ENCODE measurements around the gene VSIG10. TPM values are rescaled to one million over a fixed set of nuclear protein-coding genes. Genes with fewer than 3 reads are reported as not detected.

Gene VSIG10
- total RNA-seq, 1 experiment from 2014 or later, result 32.6 TPM

- peaks cover 32% of the 10 kb centered on the region for H3K36me3 Mint-ChIP-seq (ENCODE audit: insufficient read depth, unreplicated experiment)
- no peaks in the 10 kb centered on the region for H3K9me3 Mint-ChIP-seq (ENCODE audit: unreplicated experiment)
- intact Hi-C loops (cut with micrococcal nuclease; ENCODE audit: unreplicated experiment), result loop anchor here (5.0 kb wide), 1 partner anchor 61 kb away; no protein-coding TSS in a partner anchor
- Histone ChIP-seq H3K9me3 (no peaks in the 10 kb centered on the region), H3K27me3 (replicated peaks; ENCODE audit: control insufficient read depth, insufficient read depth, low read length) (no peaks in the 10 kb centered on the region), H3K4me1 (peaks cover 44% of the 10 kb centered on the region), H3K36me3 (ENCODE audit: control insufficient read depth, insufficient read depth, low read length) (no peaks in the 10 kb centered on the region), H3K4me3 (ENCODE audit: low read depth, low read length) (peak within 1 kb of the TSS; percentile 83)
- CTCF ChIA-PET, result interaction anchor here (0.5 to 0.6 kb wide), 2 partner anchors 57 to 224 kb away, joined by 3 to 5 read pairs; no protein-coding TSS in a partner anchor
- POLR2A ChIA-PET, result interaction anchor here (0.7 to 1.1 kb wide), 2 partner anchors 8 to 53 kb away, joined by 3 to 10 read pairs; no protein-coding TSS in a partner anchor
- no TSS peak for BruUV-seq (replicated peaks)
- H3K27ac Mint-ChIP-seq (ENCODE audit: unreplicated experiment), result peak within 1 kb of the TSS; percentile 99
- H3K4me1 Mint-ChIP-seq (ENCODE audit: low read depth, unreplicated experiment), result peaks cover 27% of the 10 kb centered on the region
- DNase-seq, result peak; percentile 61
- H3K4me3 Mint-ChIP-seq (ENCODE audit: unreplicated experiment), result peak within 1 kb of the TSS; percentile 95
- H3K27me3 Mint-ChIP-seq (ENCODE audit: insufficient read depth, unreplicated experiment), result no peaks in the 10 kb centered on the region
- TF ChIP-seq, protein P1, sequence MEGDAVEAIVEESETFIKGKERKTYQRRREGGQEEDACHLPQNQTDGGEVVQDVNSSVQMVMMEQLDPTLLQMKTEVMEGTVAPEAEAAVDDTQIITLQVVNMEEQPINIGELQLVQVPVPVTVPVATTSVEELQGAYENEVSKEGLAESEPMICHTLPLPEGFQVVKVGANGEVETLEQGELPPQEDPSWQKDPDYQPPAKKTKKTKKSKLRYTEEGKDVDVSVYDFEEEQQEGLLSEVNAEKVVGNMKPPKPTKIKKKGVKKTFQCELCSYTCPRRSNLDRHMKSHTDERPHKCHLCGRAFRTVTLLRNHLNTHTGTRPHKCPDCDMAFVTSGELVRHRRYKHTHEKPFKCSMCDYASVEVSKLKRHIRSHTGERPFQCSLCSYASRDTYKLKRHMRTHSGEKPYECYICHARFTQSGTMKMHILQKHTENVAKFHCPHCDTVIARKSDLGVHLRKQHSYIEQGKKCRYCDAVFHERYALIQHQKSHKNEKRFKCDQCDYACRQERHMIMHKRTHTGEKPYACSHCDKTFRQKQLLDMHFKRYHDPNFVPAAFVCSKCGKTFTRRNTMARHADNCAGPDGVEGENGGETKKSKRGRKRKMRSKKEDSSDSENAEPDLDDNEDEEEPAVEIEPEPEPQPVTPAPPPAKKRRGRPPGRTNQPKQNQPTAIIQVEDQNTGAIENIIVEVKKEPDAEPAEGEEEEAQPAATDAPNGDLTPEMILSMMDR (IDR thresholded peaks at IDR 0.05; ENCODE audit: insufficient read depth in 1 of 2, low read depth in 1 of 2, low read length in 1 of 2, severe bottlenecking in 1 of 2, unreplicated experiment in 1 of 2), result no peak
Measured at GRCh38 chr12:118061011-118061872, 42.6 kb downstream of the VSIG10 start, which contains the start of gene WSB2. TSS of gene WSB2 (minus strand) at chr12:118061179. CDS start at chr12:118061048, 131 bp downstream.

- DNase-seq, result peak; percentile 42 to 64
- peak overlapping the region; percentile 69 for H3K27ac Mint-ChIP-seq (ENCODE audit: unreplicated experiment)
- H3K9me3 Mint-ChIP-seq (ENCODE audit: unreplicated experiment), result no peaks in the 10 kb centered on the region
- H3K4me3 Mint-ChIP-seq (ENCODE audit: unreplicated experiment), result peak overlapping the region; percentile 95
- intact Hi-C loops (cut with micrococcal nuclease; ENCODE audit: unreplicated experiment), result loop anchor here (1.0 to 5.0 kb wide), 2 partner anchors 8 to 62 kb away; no protein-coding TSS in a partner anchor
- no peaks in the 10 kb centered on the region for H3K9me3 ChIP-seq
- no peaks in the 10 kb centered on the region for H3K27me3 Mint-ChIP-seq (ENCODE audit: insufficient read depth, unreplicated experiment)
- H3K4me1 Mint-ChIP-seq (ENCODE audit: low read depth, unreplicated experiment), result peaks cover 33% of the 10 kb centered on the region
- ChIA-PET CTCF (interaction anchor here (0.6 kb wide), 1 partner anchor 223 kb away, joined by 3 read pairs; no protein-coding TSS in a partner anchor), POLR2A (interaction anchor here (0.7 kb wide), 1 partner anchor 53 kb away, joined by 10 read pairs; no protein-coding TSS in a partner anchor)
- peak overlapping the region; percentile 83 for H3K4me3 ChIP-seq (ENCODE audit: low read depth, low read length)
- no peaks in the 10 kb centered on the region for H3K27me3 ChIP-seq (replicated peaks; ENCODE audit: control insufficient read depth, insufficient read depth, low read length)
- H3K36me3 Mint-ChIP-seq (ENCODE audit: insufficient read depth, unreplicated experiment), result peaks cover 32% of the 10 kb centered on the region
- no TSS peak for BruUV-seq (replicated peaks)
- TF ChIP-seq, protein P1 (IDR thresholded peaks at IDR 0.05; ENCODE audit: insufficient read depth in 1 of 2, low read depth in 1 of 2, low read length in 1 of 2, severe bottlenecking in 1 of 2, unreplicated experiment in 1 of 2), result no peak
- no peaks in the 10 kb centered on the region for H3K36me3 ChIP-seq (ENCODE audit: control insufficient read depth, insufficient read depth, low read length)
- H3K4me1 ChIP-seq, result peaks cover 41% of the 10 kb centered on the region
Measured at GRCh38 chr12:118060301-118061010, 43.4 kb downstream of the VSIG10 start.

Measured in Caco-2 (cell line).